ENCODE data around the gene RECQL5.
"Not testable (repeated sequence)": the region's sequence is repeated elsewhere in the genome, so short reads cannot be mapped to it uniquely, and the experiment has no call there.

The RECQL5 gene

DNA sequence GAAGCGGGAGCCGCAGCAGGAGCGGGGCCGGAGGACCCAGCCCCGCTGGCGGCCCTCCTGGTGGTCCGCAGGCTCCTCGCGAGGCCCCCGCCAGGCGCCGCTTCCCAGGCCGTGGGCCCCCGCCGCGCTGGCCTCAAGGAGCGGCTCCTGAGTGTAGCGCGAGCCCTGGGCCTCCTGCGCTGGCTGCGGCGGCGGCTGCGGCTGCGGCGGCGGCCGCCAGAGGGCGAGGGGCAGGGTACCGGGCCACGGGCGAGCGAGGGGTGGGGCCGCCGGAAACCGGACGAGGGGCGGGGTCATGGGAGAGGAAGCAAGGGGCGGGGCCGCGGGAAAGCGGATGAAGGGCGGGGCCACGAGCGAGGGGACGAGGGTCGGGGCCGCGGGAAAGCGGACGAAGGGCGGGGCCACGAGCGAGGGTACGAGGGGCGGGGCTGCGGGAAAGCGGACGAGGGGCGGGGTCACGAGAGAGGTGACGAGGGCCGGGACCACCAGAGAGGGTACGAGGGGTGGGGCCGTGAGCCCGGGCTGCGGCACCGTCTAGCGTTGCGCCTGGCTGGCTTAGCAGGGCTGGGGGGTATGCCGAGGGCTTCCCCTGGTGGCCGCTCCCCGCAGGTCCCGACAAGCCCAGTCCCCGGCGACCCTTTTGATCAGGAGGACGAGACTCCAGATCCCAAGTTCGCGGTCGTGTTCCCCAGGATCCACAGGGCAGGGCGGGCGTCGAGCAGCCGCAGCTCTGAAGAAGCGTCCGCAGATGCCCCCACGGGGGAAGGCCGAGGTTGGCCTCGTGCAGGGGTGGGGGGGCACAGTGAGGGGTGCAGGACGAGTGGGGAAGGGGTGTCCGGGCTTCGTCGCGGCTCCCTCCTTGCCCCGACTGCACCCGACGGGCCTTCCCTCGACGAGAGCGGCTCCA is 77.7 kb downstream of the RECQL5 start:
- no peaks in the 10 kb centered on the region for H3K9me3 Mint-ChIP-seq
- no peaks in the 10 kb centered on the region for H3K27me3 Mint-ChIP-seq
- H3K27ac Mint-ChIP-seq, result peak overlapping the region; percentile 93
- peaks cover 29% of the 10 kb centered on the region for H3K4me1 Mint-ChIP-seq (ENCODE audit: low read depth)
- intact Hi-C loops (cut with micrococcal nuclease), result loop anchor here (2.0 kb wide), 2 partner anchors 72 to 162 kb away; partner anchors contain the start of gene TSEN54
- peaks cover 21% of the 10 kb centered on the region for H3K36me3 Mint-ChIP-seq (ENCODE audit: low read depth)
- peak overlapping the region; percentile 78 for H3K4me3 Mint-ChIP-seq

DNA sequence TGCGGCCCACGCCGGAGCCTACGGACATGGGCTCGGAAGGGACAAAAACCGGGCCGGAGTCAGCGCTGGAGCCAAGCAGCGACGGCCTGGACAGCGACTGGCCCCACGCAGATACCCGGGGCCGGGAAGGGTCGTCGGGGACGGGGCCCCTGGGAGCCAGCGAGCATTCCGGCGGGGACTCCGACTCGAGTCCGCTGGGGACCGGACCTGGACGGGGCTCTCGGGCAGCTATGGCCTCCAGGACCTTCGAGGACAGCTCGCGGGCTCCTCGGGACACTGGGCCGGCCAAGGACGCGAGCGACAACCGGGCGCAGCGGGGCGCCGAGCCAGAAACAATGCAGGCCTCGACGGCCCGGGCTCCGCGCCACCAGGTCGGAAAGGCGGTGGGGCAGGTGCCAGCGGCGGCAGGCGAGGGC is 78.3 kb downstream of the RECQL5 start:
- peak overlapping the region; percentile 93 for H3K27ac Mint-ChIP-seq
- intact Hi-C loops (cut with micrococcal nuclease), result loop anchor here (2.0 kb wide), 2 partner anchors 72 to 162 kb away; partner anchors contain the start of gene TSEN54
- H3K36me3 Mint-ChIP-seq (ENCODE audit: low read depth), result peaks cover 21% of the 10 kb centered on the region
- H3K4me1 Mint-ChIP-seq (ENCODE audit: low read depth), result peaks cover 29% of the 10 kb centered on the region
- no peaks in the 10 kb centered on the region for H3K27me3 Mint-ChIP-seq
- peak overlapping the region; percentile 86 for H3K4me3 Mint-ChIP-seq
- no peaks in the 10 kb centered on the region for H3K9me3 Mint-ChIP-seq

DNA sequence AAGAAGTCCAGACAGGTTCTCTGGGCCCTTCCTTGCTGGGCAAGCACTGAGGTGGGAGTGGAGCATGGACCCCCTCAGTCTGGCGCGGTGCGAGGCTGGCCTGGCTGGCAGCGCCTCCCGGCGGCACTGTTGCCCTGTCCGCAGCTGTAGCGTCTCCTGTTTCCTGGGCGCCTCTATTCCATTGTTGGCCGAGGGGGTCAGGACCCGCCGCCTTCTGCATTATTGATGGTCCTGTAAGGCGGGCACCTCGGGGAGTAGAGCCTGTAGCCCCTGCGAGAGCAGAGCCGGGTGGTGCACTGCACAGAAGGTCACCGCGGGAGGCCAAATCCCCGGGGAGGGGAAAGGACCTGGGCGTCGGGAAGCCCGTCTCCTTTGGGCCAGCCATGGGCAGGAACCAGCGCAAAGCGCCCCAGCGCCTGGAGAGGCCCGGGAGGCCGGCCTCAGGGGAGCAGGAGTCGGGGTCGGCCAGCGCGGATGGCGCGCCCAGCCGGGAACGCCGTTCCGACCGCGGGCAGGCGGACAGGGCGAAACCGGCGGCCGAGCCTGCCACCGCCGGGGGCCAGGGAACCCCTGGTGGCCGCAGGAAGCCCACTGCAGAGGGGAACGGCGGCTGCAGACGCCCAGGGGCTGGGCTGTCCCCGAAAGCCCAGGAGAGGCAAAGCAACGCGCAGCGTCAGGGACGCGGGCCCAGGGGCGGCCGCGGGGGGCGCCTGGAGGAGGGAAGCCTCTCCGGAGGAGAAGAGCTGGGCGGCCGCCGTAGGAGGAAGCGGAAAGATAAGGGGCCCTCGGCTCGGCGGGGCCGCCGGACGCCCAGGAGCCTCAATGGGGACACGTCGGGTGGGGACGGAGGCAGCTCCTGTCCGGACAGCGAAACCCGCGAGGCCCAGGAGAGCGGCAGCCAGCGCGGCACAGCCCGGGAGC is 79.0 kb downstream of the RECQL5 start, which contains the start of gene MYO15B:
Gene MYO15B (plus strand): TSS at position 126 of the 921 bp plus-strand sequence. CDS start 258 bp downstream, at position 384.
- peak within 1 kb of the TSS; percentile 93 for H3K27ac Mint-ChIP-seq
- H3K27me3 Mint-ChIP-seq, result no peaks in the 10 kb centered on the region
- intact Hi-C loops (cut with micrococcal nuclease), result loop anchor here (2.0 kb wide), 2 partner anchors 71 to 161 kb away; partner anchors contain the start of gene TSEN54
- H3K36me3 Mint-ChIP-seq (ENCODE audit: low read depth), result peaks cover 21% of the 10 kb centered on the region
- no peaks in the 10 kb centered on the region for H3K9me3 Mint-ChIP-seq
- peak within 1 kb of the TSS; percentile 86 for H3K4me3 Mint-ChIP-seq
- peaks cover 29% of the 10 kb centered on the region for H3K4me1 Mint-ChIP-seq (ENCODE audit: low read depth)

- peaks cover 19% of the 10 kb centered on the region for H3K4me1 Mint-ChIP-seq (ENCODE audit: low read depth)
- peaks cover 12% of the 10 kb centered on the region for H3K27me3 Mint-ChIP-seq
- no peak overlapping the region for H3K27ac Mint-ChIP-seq
- no peak overlapping the region for H3K4me3 Mint-ChIP-seq
- peaks cover 11% of the 10 kb centered on the region for H3K9me3 Mint-ChIP-seq
- no peaks in the 10 kb centered on the region for H3K36me3 Mint-ChIP-seq (ENCODE audit: low read depth)
- intact Hi-C loops (cut with micrococcal nuclease), result no loop called here
Observed at GRCh38 chr17:75584849-75585175, 82.1 kb downstream of the RECQL5 start.

DNA sequence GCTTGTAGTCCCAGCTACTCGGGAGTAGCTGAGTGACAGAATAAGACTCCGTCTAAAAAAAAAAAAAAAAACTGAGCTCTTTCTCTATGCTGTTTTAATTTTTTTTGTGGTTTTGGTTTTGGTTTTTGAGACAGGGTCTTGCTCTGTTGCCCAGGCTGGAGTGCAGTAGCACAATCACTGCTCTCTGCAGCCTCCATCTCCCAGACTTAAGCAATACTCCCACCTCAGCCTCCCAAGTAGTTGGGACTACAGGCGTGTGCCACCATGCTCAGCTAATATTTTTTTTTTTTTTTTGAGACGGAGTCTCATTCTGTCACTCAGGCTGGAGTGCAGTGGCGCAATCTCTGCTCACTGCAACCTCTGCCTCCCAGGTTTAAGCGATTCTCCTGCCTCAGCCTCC is 83.8 kb downstream of the RECQL5 start:
- Mint-ChIP-seq H3K27me3 (peaks cover 12% of the 10 kb centered on the region), H3K4me1 (ENCODE audit: low read depth) (peaks cover 21% of the 10 kb centered on the region), H3K9me3 (peaks cover 11% of the 10 kb centered on the region)
- H3K4me3 Mint-ChIP-seq; H3K27ac Mint-ChIP-seq; H3K36me3 Mint-ChIP-seq (ENCODE audit: low read depth); intact Hi-C loops (cut with micrococcal nuclease): not testable (repeated sequence)

- Mint-ChIP-seq H3K4me3 (peak overlapping the region; percentile 56), H3K9me3 (peaks cover 11% of the 10 kb centered on the region), H3K27ac (peak overlapping the region; percentile 41), H3K4me1 (ENCODE audit: low read depth) (peaks cover 14% of the 10 kb centered on the region), H3K27me3 (peaks cover 12% of the 10 kb centered on the region)
- H3K36me3 Mint-ChIP-seq (ENCODE audit: low read depth); intact Hi-C loops (cut with micrococcal nuclease): not testable (repeated sequence)
Observed at GRCh38 chr17:75581121-75581725, 85.7 kb downstream of the RECQL5 start.
